HL-60 (cell line): ENCODE measurements around the gene XPC.

Experiments
- CTCF ChIP-seq: IDR thresholded peaks from one replicate; pipeline ENCODE4 v1.5.1; 2011; ENCODE audit warnings: low read length, control low read depth, inconsistent platforms; ENCODE audit not compliant: insufficient read depth
- GABPA ChIP-seq: IDR thresholded peaks from 2 replicates; pipeline ENCODE4 v1.6.1; 2012; ENCODE audit warnings: low read depth
- POLR2AphosphoS5 ChIP-seq: IDR thresholded peaks from 2 replicates; pipeline ENCODE4 v1.6.1; 2012; ENCODE audit warnings: low read depth

GRCh38 chr3:14200276-14200675 lies 21.9 kb upstream of the XPC start:
- no peak for TF ChIP-seq GABPA
- no peak for TF ChIP-seq CTCF
- no peak for TF ChIP-seq POLR2AphosphoS5
